ENCODE results near the gene DEFB128.

Gene DEFB128

GRCh38 chr20:152131-152530 is 37.4 kb downstream of the DEFB128 start:
- no peak for DNase-seq (ENCODE audit: low spot score)

- no peak for DNase-seq (ENCODE audit: low spot score)
Measured at GRCh38 chr20:145877-146276, 43.6 kb downstream of the DEFB128 start.

GRCh38 chr20:142290-142689 is 47.2 kb downstream of the DEFB128 start, which contains the start of gene DEFB126:
DEFB126 (plus strand) TSS chr20:142590; CDS start chr20:142629, 39 bp downstream.
- no peak for DNase-seq (ENCODE audit: low spot score)

Data from hepatic stellate cell (primary cell).